IMR-90 (cell line): ENCODE results near the gene SORCS1. TPM values are rescaled to one million over a fixed set of nuclear protein-coding genes. Genes with fewer than 3 reads are reported as not detected.

ENCODE experiments used
- ATAC-seq: fragments of 200-7000 bp; cut with Tn5 transposase; 2 replicates; pipeline ENCODE4 v1.9.1; 2020; ENCODE audit warnings: low read depth, mild to moderate bottlenecking, moderate library complexity
- BruUV-seq: library from RNA; stranded (reverse); fragments of 400-500 nt; replicated peaks from 2 replicates; lab custom pipeline; 2021; lab: Mats Ljungman, UMichigan
- CTCF ChIA-PET: fragments of 300-600 bp; formaldehyde crosslinking; extraction: SDS; loops from one replicate; lab custom pipeline; 2021; ENCODE audit warnings: antibody characterized with exemption; lab: Yijun Ruan, JAX
- POLR2A ChIA-PET: fragments of 300-600 bp; sonication (Branson Sonifier 250); formaldehyde crosslinking; loops from one replicate; lab custom pipeline; 2022; ENCODE audit warnings: antibody characterized with exemption; ENCODE audit not compliant: unreplicated experiment; lab: Charles Lee
- DNase-seq: peaks from one replicate; pipeline ENCODE4 v3.0.0; 2013
- H2AFZ ChIP-seq: replicated peaks from 2 replicates; pipeline ENCODE3; 2013; ENCODE audit warnings: low read length, mild to moderate bottlenecking; ENCODE audit not compliant: poor library complexity
- H2AK5ac ChIP-seq: 2 replicates; pipeline ENCODE4 v1.6.1; 2013; ENCODE audit warnings: low read depth, low read length, inconsistent platforms
- H2AK9ac ChIP-seq: replicated peaks from 2 replicates; pipeline ENCODE3; 2013; ENCODE audit warnings: mild to moderate bottlenecking, low read depth, low read length, moderate library complexity; ENCODE audit not compliant: poor library complexity
- H2BK120ac ChIP-seq: 2 replicates; pipeline ENCODE4 v1.6.1; 2013; ENCODE audit warnings: low read depth, low read length, inconsistent platforms
- H2BK15ac ChIP-seq: 3 replicates; pipeline ENCODE4 v1.6.1; 2013; ENCODE audit warnings: low read depth, low read length, inconsistent platforms
- H2BK20ac ChIP-seq: 2 replicates; pipeline ENCODE4 v1.6.1; 2013; ENCODE audit warnings: low read depth, mild to moderate bottlenecking, inconsistent platforms, low read length, moderate library complexity
- H2BK5ac ChIP-seq: 2 replicates; pipeline ENCODE4 v1.6.1; 2013; ENCODE audit warnings: mild to moderate bottlenecking, low read depth, low read length, inconsistent platforms; ENCODE audit not compliant: poor library complexity, severe bottlenecking
- H3K14ac ChIP-seq: replicated peaks from 2 replicates; pipeline ENCODE4 v1.6.1; 2013; ENCODE audit warnings: low read depth, low read length, inconsistent platforms
- H3K18ac ChIP-seq: 2 replicates; pipeline ENCODE4 v1.6.1; 2013; ENCODE audit warnings: low read depth, low read length, control low read depth
- H3K23ac ChIP-seq: 2 replicates; pipeline ENCODE4 v1.6.1; 2013; ENCODE audit warnings: low read depth, low read length, inconsistent platforms
- H3K27ac ChIP-seq: 2 replicates; pipeline ENCODE4 v1.5.1; 2013; ENCODE audit warnings: mild to moderate bottlenecking, control low read depth, low read length; ENCODE audit not compliant: insufficient read depth
- H3K27me3 ChIP-seq: 2 replicates; pipeline ENCODE4 v1.6.1; 2013; ENCODE audit warnings: low read length; ENCODE audit not compliant: control insufficient read depth, insufficient read depth
- H3K36me3 ChIP-seq: 2 replicates; pipeline ENCODE4 v1.6.1; 2013; ENCODE audit warnings: low read length, mixed read lengths; ENCODE audit not compliant: control insufficient read depth, insufficient read depth
- H3K4ac ChIP-seq: 2 replicates; pipeline ENCODE4 v1.6.1; 2013; ENCODE audit warnings: low read depth, low read length, inconsistent platforms
- H3K4me1 ChIP-seq: 2 replicates; pipeline ENCODE4 v1.6.1; 2013; ENCODE audit warnings: low read length, mixed read lengths; ENCODE audit not compliant: control insufficient read depth, insufficient read depth
- H3K4me2 ChIP-seq: 2 replicates; pipeline ENCODE4 v1.6.1; 2013; ENCODE audit warnings: low read depth, mild to moderate bottlenecking, control low read depth, low read length, moderate library complexity
- H3K4me3 ChIP-seq: 2 replicates; pipeline ENCODE4 v1.5.1; 2013; ENCODE audit warnings: low read depth, mild to moderate bottlenecking, control low read depth, low read length, moderate library complexity; ENCODE audit not compliant: insufficient read depth
- H3K56ac ChIP-seq: 2 replicates; pipeline ENCODE4 v1.6.1; 2013; ENCODE audit warnings: low read length, inconsistent platforms; ENCODE audit not compliant: insufficient read depth; ENCODE audit errors: extremely low read depth
- H3K79me1 ChIP-seq, 2 experiments: 2 replicates each; pipeline ENCODE4 v1.6.1; 2013; ENCODE audit warnings: low read length in 2 of 2, inconsistent platforms in 1 of 2, low read depth in 1 of 2
- H3K9ac ChIP-seq: 2 replicates; pipeline ENCODE4 v1.6.1; 2013; ENCODE audit warnings: low read depth, low read length, control low read depth
- H3K9me1 ChIP-seq: 2 replicates; pipeline ENCODE4 v1.6.1; 2013; ENCODE audit warnings: low read length, inconsistent platforms; ENCODE audit not compliant: insufficient read depth
- H3K9me3 ChIP-seq: 2 replicates; pipeline ENCODE4 v1.6.1; 2013; ENCODE audit warnings: low read length; ENCODE audit not compliant: control insufficient read depth, insufficient read depth
- H4K20me1 ChIP-seq: 2 replicates; pipeline ENCODE4 v1.6.1; 2013; ENCODE audit warnings: low read length, inconsistent platforms; ENCODE audit not compliant: insufficient read depth
- H4K5ac ChIP-seq: 2 replicates; pipeline ENCODE4 v1.6.1; 2013; ENCODE audit warnings: mild to moderate bottlenecking, low read depth, low read length, control low read depth
- H4K8ac ChIP-seq, 2 experiments: 2 replicates each; pipeline ENCODE4 v1.6.1; 2013; ENCODE audit warnings: low read depth in 2 of 2, low read length in 2 of 2, control low read depth in 1 of 2, inconsistent platforms in 1 of 2
- H4K91ac ChIP-seq: 2 replicates; pipeline ENCODE4 v1.6.1; 2013; ENCODE audit warnings: low read depth, low read length, inconsistent platforms; ENCODE audit not compliant: insufficient read depth
- CEBPB ChIP-seq: IDR thresholded peaks from 2 replicates; pipeline ENCODE4 v1.6.1; 2012; ENCODE audit warnings: low read depth, low read length, improper control_type of control experiment
- ELK1 ChIP-seq: fragments of 150-350 bp; IDR thresholded peaks from 2 replicates; pipeline ENCODE4 v1.6.1; 2016; ENCODE audit warnings: low read depth, mild to moderate bottlenecking, low read length, moderate library complexity, borderline replicate concordance
- FOS ChIP-seq: fragments of 150-350 bp; IDR thresholded peaks from 2 replicates; pipeline ENCODE4 v1.6.1; 2016; ENCODE audit warnings: low read depth, low read length
- MAZ ChIP-seq: IDR thresholded peaks from 2 replicates; pipeline ENCODE4 v1.6.1; 2012; ENCODE audit warnings: low read depth, mild to moderate bottlenecking, low read length, improper control_type of control experiment, moderate library complexity, borderline replicate concordance
- NFE2L2 ChIP-seq: fragments of 150-350 bp; IDR thresholded peaks from 2 replicates; pipeline ENCODE4 v1.6.1; 2016; ENCODE audit warnings: low read depth, mild to moderate bottlenecking, low read length
- USF2 ChIP-seq: fragments of 150-350 bp; IDR thresholded peaks from 2 replicates; pipeline ENCODE4 v1.6.1; 2017; ENCODE audit warnings: mild to moderate bottlenecking, antibody characterized with exemption, low read length, low read depth
- WGBS, 2 experiments: methylation state at CpG; one replicate each; pipeline versions ENCODE4 v1.1.5 to v1.1.7; 2013; ENCODE audit warnings: missing lambda C conversion rate in 2 of 2; ENCODE audit not compliant: insufficient read length in 1 of 2; ENCODE audit errors: extremely low coverage in 2 of 2; 5-methylcytosine and 5-hydroxymethylcytosine counted together
- dilution Hi-C: fragments of 300-500 bp; cut with HindIII; formaldehyde crosslinking; loops from one replicate; pipeline ENCODE4 v1.14.3; 2018; ENCODE audit warnings: low sequenced_read_pairs; ENCODE audit not compliant: unreplicated experiment
- in situ Hi-C: fragments of 300-500 bp; cut with MboI; formaldehyde crosslinking; loops from 3 replicates; pipeline ENCODE4 v1.14.3; 2019; ENCODE audit warnings: low sequenced_read_pairs, inconsistent platforms, mixed read lengths
- intact Hi-C: fragments of 100-400 bp; cut with micrococcal nuclease; formaldehyde crosslinking; loops from 2 replicates; pipeline ENCODE4 v1.10.0; 2022
- polyA plus RNA-seq, 3 experiments: library from polyadenylated mRNA; depleted of rRNA; stranded (reverse); fragments of >200 nt; gene quantifications; 2 replicates each; pipeline ENCODE4 v1.2.3, GENCODE V29; 2012; ENCODE audit warnings: low replicate concordance in 1 of 3
- total RNA-seq: library from RNA; depleted of rRNA; stranded (reverse); fragments of >200 nt; gene quantifications from 2 replicates; pipeline ENCODE4 v1.2.3, GENCODE V29; 2012

The SORCS1 gene
- total and polyA plus RNA-seq, 2 of the 4 experiments (the other 2 are of a cell fraction): under 0.01 TPM; not detected in 1

- Histone ChIP-seq H3K18ac (no peak overlapping the region), H3K27ac (no peak overlapping the region), H2AK9ac (no peak overlapping the region), H4K5ac (no peak overlapping the region), H2AK5ac (no peak overlapping the region), H3K9me3 (peaks cover 2% of the 10 kb centered on the region), H3K4me1 (no peaks in the 10 kb centered on the region), H3K79me1 (no peaks in the 10 kb centered on the region), H3K4me2 (no peak overlapping the region), H3K23ac (no peak overlapping the region), H2BK5ac (no peak overlapping the region), H3K9ac (no peak overlapping the region), H3K14ac (no peak overlapping the region), H3K56ac (no peak overlapping the region), H2BK20ac (no peak overlapping the region), H2BK120ac (no peak overlapping the region), H2BK15ac (no peak overlapping the region), H2AFZ (no peak overlapping the region), H3K27me3 (no peaks in the 10 kb centered on the region), H4K20me1 (no peaks in the 10 kb centered on the region), H3K4ac (no peak overlapping the region), H4K91ac (no peak overlapping the region), H3K4me3 (no peak overlapping the region), H3K9me1 (no peaks in the 10 kb centered on the region), H4K8ac (no peak overlapping the region), H3K36me3 (no peaks in the 10 kb centered on the region)
- ChIA-PET POLR2A (no interaction called here), CTCF (no interaction called here)
- no CpG with 5 or more reads among the region's 5 CpGs for WGBS, 2 experiments
- DNase-seq (no peak), ATAC-seq (no peak)
- BruUV-seq: no TSS peak
- intact Hi-C loops: no loop called here
- TF ChIP-seq USF2 (no peak), ELK1 (no peak), FOS (no peak), MAZ (no peak), CEBPB (no peak), NFE2L2 (no peak)
- in situ Hi-C loops: no loop called here
- dilution Hi-C loops: no loop called here
These were observed 130.6 kb downstream of the SORCS1 start for GRCh38 chr10:107033799-107034422.
